ENCODE results near the gene LDLRAP1.
"Not testable (repeated sequence)": the region's sequence is repeated elsewhere in the genome, so short reads cannot be mapped to it uniquely, and the experiment has no call there.

The LDLRAP1 gene

GRCh38 chr1:25577134-25577920 is 33.9 kb downstream of the LDLRAP1 start:
- DNase-seq (ENCODE audit: low read depth in 2 of 2): no peak

DNA sequence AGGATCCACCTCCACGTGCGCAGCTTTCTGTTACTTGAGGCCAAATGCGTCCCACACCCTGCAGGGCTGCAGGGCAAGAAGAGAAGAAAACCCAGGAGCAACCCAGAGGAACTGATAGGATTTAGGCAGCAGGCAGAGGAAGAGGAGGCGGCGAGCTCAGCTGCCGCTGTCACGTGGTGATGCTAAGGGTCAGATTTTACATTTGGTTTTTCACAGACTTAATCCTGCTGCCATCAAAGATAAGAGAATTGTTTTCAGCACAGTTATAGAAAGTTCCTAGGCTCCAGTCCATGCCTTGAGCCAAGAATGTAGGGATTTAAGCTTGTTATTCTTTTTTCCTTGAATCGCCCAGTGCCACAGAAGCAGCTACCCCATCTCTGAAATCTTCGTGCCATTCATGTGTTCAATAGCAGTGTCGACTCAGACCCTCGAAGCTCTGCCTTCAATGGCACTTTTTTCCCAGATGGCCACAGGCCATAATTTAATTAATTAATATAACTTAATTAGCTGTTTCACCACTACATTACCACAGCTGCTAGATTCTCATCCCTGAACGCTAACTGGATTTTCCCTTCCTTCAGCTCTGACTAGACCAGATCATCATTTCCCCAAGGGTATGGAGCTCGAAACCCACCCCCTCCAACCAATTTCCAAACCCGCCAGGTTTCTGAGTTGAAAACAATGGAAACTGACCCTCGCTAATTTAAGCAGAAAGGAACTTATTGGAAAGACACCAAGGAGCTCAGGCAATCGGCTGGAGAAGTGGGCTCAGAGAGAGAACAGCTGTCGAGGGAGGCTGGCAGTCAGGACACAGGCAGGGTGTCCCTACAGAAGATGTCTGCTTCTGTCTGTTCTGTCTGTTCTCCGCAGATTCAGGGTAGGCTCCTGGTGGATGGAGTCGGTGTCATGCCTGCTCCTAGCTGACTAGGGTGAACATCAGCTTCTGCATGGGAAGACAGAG is 36.2 kb downstream of the LDLRAP1 start:
- no peak for DNase-seq (ENCODE audit: low read depth in 2 of 2)

GRCh38 chr1:25580927-25581326 is 37.5 kb downstream of the LDLRAP1 start:
- DNase-seq (ENCODE audit: low read depth in 2 of 2): no peak

DNA sequence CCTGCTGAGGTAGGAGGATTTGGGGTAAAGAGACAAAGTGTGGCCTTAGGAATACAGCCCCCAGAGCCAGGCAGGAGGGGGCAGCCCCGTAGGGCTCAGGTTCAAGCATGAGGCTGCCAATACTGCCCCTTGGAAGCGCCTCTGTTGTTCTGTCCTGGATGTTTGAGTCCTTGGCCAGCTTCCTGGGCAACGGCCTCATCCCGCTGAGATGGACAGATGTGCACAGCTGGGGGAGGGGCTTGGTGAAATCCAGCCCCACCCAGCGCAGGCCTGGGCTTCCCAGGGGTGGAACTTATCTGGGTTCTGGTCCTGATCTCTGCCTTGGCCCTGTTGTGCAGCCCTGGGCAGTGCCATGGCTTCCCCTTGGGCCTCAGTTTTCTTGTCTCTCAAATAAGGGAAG is 38.4 kb downstream of the LDLRAP1 start:
- DNase-seq (ENCODE audit: low read depth in 2 of 2): no peak

DNA sequence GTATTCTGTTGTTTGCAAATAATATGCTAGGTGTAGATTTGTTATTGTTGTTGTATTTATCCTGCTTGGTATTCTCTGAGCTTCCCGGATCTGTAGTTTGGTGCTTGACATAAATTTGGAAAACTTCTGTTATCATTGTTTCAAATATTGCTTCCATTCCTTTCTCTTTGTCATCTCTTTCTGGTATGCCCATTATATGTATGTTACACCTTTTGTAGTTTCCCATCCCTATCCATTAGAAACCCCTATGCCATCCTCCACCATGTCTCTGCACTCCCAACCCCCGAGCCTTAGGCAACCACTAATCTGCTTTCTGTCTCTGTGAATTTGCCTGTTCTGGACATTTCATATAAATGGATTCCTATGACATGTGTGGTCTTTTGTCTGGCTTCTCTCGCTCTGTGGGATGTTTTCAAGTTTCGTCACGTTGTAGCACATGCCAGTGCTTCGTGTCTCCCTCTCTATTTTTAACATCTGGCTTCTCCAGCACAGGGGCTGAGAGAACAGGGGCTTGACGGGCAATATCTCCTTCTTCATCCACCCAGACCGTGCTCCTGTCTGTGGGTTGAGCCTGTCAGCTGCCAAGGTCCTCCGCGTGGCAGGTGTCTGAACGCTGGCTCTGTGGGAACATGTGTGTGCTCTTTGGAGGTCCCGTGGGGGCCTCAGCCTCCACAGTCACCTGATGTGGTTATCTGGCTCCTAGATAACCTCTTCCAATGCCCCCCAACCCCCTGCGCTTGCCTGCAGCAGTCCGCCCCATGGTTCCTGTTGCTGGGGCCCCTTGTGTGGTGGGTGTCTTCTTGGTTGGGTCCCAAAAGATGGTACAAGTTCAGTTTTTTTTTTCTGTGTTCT is 40.3 kb downstream of the LDLRAP1 start:
- no peak for DNase-seq (ENCODE audit: low read depth in 2 of 2)

GRCh38 chr1:25586181-25586588 is 42.8 kb downstream of the LDLRAP1 start:
- no peak for DNase-seq (ENCODE audit: low read depth in 2 of 2)

GRCh38 chr1:25587290-25587689 is 43.9 kb downstream of the LDLRAP1 start:
- no peak for DNase-seq (ENCODE audit: low read depth in 2 of 2)

DNA sequence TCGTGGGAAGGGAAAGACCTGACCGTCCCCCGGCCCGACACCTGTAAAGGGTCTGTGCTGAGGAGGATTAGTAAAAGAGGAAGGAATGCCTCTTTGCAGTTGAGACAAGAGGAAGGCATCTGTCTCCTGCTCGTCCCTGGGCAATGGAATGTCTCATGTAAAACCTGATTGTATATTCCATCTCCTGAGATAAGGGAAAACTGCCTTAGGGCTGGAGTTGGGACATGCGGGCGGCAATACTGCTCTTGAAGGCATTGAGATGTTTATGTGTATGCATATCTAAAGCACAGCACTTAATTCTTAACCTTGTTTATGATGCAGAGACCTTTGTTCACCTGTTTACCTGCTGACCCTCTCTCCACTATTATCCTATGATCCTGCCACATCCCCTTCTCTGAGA is 44.8 kb downstream of the LDLRAP1 start:
- DNase-seq (ENCODE audit: low read depth in 2 of 2): not testable (repeated sequence)

- DNase-seq (ENCODE audit: low read depth in 2 of 2): not testable (repeated sequence)
These were observed 45.4 kb downstream of the LDLRAP1 start for GRCh38 chr1:25588786-25589185.

- no peak for DNase-seq (ENCODE audit: low read depth in 2 of 2)
These were observed 46.9 kb downstream of the LDLRAP1 start for GRCh38 chr1:25590096-25590824.

DNA sequence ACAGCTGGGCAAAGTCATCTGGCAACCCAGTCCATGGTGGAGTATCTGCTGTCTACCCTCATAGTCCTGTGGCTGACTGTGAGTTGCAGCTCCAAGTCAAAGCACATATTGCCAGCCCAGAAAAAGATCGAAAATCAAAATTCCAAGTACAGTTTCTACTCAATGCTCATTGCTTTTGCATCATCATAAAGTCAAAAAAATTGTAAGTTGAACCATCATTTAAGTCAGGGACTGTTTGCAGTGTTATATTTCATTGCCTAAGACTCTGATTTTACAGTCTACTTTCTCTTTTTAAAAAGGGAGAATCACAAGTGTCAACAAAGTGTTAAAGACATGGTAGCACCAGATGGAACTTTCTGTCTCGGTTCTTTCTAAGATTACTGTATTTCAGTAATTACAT is 50.5 kb downstream of the LDLRAP1 start:
- DNase-seq (ENCODE audit: low read depth in 2 of 2): no peak

GRCh38 chr1:25594971-25595370 is 51.6 kb downstream of the LDLRAP1 start:
- DNase-seq (ENCODE audit: low read depth in 2 of 2): no peak

DNA sequence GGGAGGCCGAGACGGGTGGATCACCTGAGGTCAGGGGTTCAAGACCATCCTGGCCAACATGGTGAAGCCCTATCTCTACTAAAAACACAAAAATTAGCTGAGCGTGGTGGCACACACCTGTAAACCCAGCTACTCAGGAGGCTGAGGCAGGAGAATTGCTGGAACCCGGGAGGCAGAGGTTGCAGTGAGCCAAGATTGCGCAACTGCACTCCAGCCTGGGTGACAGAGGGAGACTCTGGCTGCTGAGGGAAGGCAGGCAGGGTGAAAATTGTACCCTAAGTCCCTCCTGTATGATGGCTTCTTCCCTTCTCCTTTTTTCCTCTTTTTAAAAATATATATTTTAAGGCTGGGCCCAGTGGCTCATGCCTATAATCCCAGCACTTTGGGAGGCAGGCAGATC is 53.2 kb downstream of the LDLRAP1 start:
- not testable (repeated sequence) for DNase-seq (ENCODE audit: low read depth in 2 of 2)

- no peak for DNase-seq (ENCODE audit: low read depth in 2 of 2)
These were observed 55.5 kb downstream of the LDLRAP1 start for GRCh38 chr1:25598879-25599278.

- no peak for DNase-seq (ENCODE audit: low read depth in 2 of 2)
These were observed 56.7 kb downstream of the LDLRAP1 start for GRCh38 chr1:25599969-25600610.

DNA sequence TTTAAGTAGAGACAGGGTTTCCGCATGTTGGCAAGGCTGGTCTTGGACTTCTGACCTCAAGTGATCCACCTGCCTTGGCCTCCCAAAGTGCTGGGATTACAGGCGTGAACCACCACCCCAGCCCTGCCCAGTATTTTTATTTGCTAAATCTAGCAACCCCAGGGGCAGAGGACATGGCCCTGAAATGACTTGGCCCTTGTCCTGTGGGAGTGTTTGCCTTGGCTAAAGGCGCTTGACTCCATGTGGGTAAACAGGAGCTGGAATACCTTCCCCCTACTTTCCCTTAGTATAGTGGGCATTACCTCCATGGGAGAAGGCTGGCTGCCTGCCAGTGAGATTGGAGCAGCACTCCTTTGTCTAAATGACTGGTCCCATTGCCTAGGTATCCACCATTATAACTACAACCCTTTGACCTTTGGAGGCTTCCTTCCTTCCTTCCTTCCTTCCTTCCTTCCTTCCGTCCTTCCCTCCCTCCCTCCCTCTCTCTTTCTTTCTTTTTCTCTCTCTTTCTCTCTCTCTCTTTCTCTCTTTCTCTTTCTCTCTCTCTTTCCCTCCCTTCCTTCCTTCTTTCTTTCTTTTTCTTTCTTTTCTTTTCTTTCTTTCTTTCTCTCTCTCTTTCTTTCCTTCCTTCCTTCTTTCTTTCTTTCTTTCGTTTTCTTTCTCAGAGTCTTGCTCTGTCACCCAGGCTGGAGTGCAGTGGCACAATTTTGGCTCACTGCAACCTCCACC is 57.7 kb downstream of the LDLRAP1 start:
- DNase-seq (ENCODE audit: low read depth in 2 of 2): not testable (repeated sequence)

- not testable (repeated sequence) for DNase-seq (ENCODE audit: low read depth in 2 of 2)
These were observed 60.6 kb downstream of the LDLRAP1 start for GRCh38 chr1:25603779-25604538.

- no peak for DNase-seq (ENCODE audit: low read depth in 2 of 2)
These were observed 63.7 kb downstream of the LDLRAP1 start for GRCh38 chr1:25607123-25607522.

Data from stimulated activated CD4-positive, alpha-beta T cell treated with anti-CD3 and anti-CD28 coated beads, Interleukin-4, amount 100 ng/mL, for 48 hours (primary cell).